HG03175 (cell line): ENCODE measurements around the gene GNAI3.

Experiments used
- ATAC-seq: cut with Tn5 transposase; IDR thresholded peaks from one replicate; pipeline ENCODE4 v1.9.1; 2021; ENCODE audit warnings: mild to moderate bottlenecking, moderate library complexity; ENCODE audit not compliant: unreplicated experiment

Gene GNAI3

GRCh38 chr1:109622137-109622892 is 73.9 kb downstream of the GNAI3 start:
- no peak for ATAC-seq

- no peak for ATAC-seq
Measured at GRCh38 chr1:109622895-109623294, 74.5 kb downstream of the GNAI3 start.

GRCh38 chr1:109623601-109624161 is 75.3 kb downstream of the GNAI3 start:
- no peak for ATAC-seq

GRCh38 chr1:109624201-109625010 is 76.0 kb downstream of the GNAI3 start:
- no peak for ATAC-seq

GRCh38 chr1:109625176-109625575 is 76.8 kb downstream of the GNAI3 start:
- ATAC-seq: no peak

GRCh38 chr1:109625601-109626560 is 77.5 kb downstream of the GNAI3 start:
- no peak for ATAC-seq

- no peak for ATAC-seq
Measured at GRCh38 chr1:109626682-109627408, 78.4 kb downstream of the GNAI3 start.

- ATAC-seq: no peak
Measured at GRCh38 chr1:109627692-109628399, 79.4 kb downstream of the GNAI3 start.

- no peak for ATAC-seq
Measured at GRCh38 chr1:109628540-109629321, 80.3 kb downstream of the GNAI3 start.

- ATAC-seq: no peak
Measured at GRCh38 chr1:109629372-109630030, 81.1 kb downstream of the GNAI3 start.

GRCh38 chr1:109630081-109630897 is 81.9 kb downstream of the GNAI3 start:
- ATAC-seq: no peak

- no peak for ATAC-seq
Measured at GRCh38 chr1:109630898-109631512, 82.6 kb downstream of the GNAI3 start.

- ATAC-seq: no peak
Measured at GRCh38 chr1:109631513-109632505, 83.4 kb downstream of the GNAI3 start.

- no peak for ATAC-seq
Measured at GRCh38 chr1:109632671-109633346, 84.4 kb downstream of the GNAI3 start.

GRCh38 chr1:109634292-109634691 is 85.9 kb downstream of the GNAI3 start:
- ATAC-seq: no peak
